Stimulated activated CD4-positive, alpha-beta T cell treated with anti-CD3 and anti-CD28 coated beads, Interleukin-1b, Interleukin-23, amount 100 ng/mL, for 1 hour (primary cell): ENCODE measurements around the gene NFASC.

Source experiments
- DNase-seq, 2 donors: peaks; one replicate each; pipeline ENCODE4 v3.0.0-alpha.2; 2020; ENCODE audit warnings: low read depth in 2 of 2

Gene NFASC

DNA sequence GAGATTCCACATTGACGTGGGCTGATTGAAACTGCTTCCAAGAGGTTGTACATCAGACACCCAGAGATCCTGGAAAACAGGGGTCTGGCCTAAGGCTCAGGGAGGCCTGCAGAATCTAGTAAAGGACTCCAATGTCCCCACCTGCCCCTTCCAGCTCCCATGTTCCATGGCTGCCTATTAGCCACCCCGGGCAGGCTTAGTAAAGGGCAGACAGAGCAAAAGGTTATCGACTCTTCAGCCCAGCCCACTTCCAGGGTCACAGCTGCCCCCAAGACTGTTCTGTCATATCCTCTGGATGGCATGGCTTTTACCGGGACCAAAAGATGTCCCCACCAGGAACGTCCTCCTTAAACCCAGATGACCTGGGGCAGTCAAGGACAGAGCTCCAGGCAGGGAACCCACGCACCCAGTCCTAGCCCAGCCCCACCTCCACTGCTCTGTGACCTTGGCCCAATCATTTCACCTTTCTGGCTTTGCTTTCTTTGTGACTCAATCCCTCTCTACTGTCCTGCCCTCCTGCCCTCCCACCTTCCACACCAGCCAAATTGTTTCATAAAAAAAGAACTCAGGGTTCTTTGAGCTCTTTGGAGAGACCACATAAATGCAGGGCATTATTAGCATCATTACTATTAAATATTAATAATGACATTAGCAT, 167.6 kb downstream of the NFASC start:
- DNase-seq = no peak

DNA sequence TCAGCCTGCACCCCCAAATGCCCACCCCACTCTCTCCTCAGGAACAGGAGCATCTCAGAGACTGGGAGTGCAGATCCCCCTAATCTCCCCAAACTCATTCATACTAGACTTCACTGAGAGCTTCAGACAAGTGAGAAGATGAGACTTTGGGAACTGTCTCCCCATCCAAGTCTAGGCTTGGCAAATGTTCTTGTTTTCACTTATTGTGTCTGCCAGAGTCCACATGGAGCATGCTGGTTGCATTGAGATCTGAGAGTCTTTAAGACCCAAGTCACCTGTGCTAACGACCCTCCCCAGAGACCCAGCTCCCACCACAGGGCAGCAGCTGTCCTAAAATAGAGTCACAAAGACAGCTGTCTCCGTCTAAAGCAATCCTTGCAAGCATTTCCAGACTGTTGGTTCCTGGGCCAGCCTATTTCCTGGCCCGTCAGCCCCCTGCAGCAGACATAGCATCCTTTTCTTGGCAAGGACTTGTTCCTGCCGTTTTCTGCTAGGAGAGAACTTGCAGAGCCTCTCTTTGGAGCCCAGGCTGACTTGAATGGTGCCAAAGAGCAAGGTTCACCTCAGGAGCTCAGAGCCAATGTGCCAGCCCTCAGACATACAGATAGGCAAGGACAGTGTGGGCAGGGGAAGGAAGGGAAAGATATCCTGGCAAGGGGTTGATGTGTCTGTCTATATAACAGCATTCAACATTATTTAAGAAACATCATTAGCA, 170.5 kb downstream of the NFASC start:
- DNase-seq = no peak

DNA sequence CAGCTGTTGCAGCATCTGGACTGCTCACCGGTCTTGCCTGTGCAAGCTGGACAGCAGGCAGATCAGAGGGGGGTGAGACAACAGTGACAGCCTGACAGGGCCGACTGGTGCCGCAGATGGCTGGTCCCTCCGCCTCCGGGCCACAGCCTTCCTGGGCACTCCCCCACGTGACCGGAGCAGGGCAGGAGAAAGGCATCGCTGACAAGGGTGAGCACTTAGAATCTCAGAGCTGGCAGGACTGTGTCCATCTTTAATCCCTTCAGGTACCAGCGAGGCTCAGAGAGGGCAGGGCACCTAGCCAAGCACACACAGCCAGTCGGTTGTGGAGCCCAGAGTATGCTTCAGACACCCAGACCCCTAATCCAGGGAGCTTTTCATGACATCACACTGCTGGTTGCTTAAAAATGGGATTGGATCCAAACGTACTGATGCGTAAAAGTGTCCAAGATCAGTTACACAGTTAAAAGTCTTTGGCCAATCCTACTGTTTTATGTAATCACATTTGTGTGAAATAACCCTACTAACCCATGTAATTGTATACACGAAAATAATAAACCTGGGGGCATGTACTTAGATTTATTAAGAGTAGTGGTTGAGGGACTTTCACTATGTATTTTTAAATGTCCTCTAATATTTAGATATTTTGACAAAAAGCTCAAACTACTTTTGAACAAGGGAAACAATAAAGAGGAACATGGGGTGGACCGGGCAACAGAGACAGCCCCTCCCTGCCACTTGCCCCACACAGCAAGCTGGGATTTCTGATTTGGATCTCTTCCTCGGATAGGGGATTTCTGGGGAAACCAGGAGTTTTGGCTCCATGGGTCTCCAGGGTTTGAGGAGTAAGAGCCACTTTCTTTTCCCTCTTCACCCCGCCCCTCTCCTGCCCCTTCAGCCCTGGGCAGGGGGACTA, 171.6 kb downstream of the NFASC start:
- no peak for DNase-seq

DNA sequence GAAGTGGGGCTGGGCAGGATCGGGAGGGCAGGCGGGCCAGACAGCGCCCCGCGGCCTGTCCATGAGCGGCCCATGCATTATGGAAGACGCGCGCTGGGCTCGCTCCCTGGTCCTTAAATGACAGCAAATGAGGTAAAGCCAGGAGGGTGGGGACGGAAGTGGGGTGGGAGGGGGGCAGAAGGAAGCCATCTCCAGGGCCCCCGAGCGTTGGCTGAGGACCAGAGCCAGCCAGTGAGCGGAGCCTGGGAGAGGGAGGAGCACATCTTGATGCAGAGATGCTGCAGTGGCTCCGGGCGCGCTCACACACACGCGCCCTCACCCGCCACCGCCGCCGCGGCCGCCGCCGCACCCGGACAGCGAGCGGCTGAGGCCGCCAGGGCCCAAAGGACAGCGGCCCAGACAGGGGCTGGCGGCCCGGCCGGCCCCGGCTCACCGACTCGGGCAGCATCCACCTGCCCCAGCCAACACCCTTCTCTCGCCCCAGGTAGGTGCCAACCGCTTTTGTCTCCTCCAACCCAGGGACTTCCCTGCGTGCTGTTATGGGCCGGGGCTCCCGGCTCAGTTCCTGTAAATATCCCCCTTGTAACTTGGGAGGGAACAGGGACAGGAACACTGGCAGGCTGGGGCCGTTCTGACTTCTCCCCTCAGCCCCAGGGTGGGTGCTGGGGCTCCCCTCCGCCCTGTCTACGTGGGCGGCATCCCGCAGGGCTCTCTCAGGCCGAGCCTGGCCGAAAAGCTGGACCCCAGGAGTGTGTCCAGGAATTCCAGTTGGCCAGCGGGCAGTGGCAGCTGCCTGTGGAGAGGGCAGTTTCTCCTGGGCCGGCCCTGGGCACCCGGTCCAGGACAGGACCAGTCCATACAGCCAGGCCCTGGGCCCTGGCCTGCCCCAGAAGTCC, 172.5 kb downstream of the NFASC start, which contains the start of gene CNTN2:
TSS of gene CNTN2 (plus strand) at position 302 of the 896 bp plus-strand sequence. CDS start 9,974 bp downstream, outside the sequence.
- DNase-seq = no peak

DNA sequence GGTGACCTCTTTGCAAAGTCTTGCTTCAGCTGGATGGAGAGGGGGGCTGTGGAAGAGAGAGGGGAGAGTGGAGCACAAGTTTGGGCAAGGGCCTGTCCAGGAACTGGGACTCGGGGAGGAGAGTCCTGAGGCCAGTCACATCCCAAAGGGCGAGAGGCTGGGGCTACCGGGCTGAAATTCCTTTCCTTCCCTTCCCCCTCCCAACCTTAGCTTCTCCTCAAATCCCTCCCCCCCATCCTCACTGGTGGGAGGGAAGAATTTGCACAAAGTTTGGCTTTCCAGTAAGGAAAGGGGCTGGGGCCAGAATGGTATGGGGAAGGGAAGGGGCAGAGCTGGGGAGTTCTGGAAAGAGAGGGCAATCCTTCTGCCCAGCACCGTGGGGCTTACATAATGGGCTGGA, 173.2 kb downstream of the NFASC start:
- no peak for DNase-seq

DNA sequence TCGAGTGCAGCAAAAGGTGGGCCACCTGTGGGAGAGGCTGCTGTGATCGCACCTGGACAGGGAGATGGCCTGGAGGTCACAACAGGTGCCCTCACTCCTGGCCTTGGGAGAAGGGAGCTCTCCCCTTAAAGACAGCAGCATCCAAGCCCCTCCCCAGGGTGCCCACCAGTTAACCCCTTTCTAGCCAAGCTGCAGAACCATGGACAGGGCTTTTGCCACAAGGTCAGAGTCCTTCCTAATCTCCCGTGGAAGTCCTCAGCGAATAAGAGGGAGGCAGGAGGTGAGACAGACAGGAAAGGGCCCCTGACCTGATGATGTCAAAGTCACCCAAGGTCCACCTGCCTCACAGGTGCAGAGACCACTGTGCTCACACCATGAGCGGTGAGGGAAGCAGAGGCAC, 174.1 kb downstream of the NFASC start:
- DNase-seq = no peak

DNA sequence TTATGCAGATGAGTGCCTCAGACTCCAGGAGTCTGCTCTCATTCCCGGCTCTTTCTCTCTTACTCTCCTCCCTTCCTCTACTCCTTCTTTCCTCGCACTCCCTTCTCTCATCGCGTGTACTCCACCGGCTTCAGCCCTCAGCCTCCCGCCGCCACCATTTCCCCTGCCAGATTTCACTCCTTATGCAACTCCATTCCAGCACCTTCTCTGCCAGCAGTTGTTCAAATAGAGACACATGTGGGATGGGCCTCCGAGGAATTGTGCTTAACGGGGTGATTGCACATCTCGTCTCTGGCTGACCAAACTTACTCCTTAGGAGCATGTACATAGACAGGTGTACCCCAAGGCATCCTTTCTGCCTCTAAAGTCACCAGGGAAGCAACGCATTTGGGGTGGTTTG, 174.5 kb downstream of the NFASC start:
- no peak for DNase-seq

DNA sequence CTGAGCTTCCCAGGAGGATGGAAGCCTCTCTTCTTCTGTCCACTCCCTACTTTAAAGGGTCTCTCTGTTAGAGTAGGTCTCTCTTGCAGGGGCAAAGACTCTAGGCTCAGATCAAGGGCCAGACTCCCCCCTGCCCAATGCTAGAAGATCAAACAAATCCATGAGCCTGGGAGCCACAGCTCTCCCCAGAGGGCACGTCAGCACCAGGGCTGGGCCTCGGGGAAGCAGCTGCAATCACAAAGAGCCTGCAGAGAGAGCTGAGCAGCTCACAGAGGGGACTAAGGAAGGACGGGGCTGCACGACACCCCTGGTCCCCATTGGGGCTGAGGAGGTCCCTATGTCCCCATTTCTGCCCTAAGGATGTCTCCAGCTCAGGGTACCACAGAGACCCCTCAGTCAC, 176.2 kb downstream of the NFASC start:
- no peak for DNase-seq

DNA sequence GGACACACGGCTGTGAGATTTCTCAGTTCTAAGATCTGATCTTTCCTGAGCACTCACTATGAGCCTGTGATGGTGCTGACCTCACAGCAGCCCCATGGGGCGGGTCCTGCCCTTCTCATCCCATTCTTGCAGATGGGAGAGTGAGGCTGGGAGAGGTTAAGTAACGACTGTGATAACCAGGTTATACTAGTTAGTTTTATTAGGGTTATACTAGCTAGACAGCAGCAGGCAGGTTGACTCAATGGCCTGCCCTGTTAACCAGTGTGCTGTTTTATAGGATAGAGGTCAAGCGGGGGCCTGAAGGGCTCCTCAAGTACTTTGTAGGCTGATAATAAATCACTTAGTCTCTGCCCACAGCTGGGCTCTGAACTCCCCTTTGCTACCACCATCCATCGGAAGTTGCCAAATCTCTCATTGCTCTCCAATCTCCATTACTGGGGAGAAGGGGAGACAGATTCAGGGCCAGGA, 177.1 kb downstream of the NFASC start:
- no peak for DNase-seq

DNA sequence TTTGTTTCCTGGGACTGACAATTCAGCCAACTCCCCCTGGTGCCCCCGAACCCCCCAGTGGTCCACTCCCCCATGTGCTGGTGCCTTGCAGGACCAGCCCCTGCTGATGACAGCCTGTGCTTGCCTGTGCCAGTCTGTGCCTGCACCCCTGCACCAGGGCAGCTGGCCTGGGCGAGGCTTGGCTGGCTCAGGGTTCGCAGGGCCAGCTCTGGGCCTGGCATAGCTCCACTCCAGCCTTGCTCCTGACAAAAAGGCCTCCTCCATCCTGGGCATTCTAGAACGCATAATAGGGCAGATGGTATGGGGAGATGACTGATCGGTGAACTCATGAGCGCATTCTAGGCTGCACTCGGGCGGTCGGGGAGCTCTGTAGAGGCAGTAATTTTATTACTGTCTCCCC, 177.7 kb downstream of the NFASC start:
- DNase-seq = no peak

DNA sequence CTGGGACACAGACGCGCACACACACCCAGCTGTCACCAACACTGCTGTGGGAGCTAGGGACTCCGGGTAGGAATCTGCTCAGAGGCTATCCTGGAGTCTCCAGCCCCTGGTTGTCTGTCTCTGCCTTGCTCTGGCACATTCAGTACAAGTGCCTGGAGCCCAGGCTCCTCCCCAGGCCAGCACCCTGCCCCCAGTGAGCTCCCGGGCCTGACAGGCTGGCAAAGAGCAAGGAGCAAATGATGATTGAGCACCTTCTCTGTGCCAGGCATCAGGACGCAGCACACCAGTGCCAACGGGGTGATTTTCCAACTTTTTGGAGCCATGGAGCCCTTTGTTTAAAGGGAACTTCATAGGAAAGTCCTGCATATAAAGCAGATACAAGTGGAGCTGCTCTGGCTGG, 178.8 kb downstream of the NFASC start:
- no peak for DNase-seq

DNA sequence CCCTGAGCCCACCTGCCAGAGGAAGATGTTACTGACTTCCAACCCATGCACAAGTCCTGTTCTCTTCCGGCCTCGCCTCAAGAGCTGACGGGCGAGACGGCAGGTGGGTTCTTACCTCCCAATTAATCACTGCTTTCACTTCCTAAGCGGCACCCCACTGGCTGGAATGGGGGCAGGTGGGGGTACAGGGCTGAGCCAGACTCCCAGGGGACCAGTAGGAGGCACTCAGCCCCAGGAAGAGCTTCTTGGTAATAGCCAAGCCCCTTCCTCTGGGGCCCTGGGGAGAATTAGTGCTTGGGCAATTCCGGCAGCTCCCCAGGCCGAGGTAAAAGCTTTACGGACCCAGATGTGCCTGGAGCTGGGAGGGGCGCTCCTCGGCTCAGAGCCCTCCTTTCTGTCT, 182.0 kb downstream of the NFASC start:
- DNase-seq = no peak

DNA sequence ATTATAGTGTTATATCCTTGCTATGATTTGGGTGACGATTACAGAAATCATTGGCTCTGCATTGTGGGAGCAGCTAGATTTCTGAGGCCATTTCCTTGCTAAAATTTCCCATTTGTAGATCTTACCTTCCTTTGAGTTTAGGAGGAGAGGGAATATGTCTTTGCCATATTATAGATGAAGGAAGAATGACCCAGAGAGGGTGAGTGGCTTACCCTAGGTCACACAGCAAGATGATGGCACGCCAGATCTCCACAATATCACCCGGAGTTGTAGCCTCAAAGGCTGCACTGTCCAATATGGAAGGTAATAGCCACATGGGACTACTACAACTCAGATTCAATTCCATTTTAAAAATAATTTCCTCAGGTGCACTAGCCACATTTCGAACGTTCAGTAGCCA, 182.6 kb downstream of the NFASC start:
- DNase-seq = no peak

DNA sequence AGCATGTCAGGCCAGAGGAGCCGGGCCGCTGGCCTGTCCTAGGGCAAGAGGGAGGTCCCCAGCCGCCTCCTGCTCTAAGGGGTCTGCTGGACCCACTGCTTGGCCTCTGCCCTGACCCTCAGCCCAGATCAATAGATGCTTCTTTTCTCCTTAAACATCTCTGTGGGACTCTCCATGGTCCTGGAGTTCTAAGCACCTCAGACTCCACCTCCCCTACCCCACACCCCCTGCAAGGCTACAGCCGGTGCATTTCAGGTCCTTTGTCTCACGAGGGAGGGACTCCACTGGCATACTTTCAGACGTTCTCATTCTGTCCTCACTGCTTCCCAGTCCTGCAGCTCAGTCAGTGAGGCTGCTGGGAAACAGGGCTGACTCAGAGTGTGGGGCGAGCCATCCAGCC, 183.4 kb downstream of the NFASC start:
- no peak for DNase-seq

DNA sequence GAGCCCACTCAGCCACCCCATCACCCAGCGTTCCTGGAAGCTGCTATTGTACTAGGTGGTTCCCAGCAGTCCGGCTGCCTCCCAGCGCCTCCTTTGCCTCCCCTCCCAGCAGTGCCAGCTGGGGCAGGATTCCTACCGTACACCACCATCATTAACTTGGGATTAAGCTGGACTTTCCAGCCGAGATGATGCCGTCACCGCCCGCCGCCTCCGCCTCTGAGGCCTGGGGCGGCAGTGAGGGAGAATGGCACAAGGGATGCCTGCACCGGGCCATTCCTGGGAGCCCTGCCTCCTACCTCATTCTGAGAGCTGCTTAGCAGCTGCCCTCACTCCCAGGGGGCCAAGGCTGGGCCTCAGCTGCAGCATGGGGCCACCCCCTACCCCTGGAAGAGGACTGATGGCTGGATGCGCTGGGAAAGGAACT, 185.5 kb downstream of the NFASC start:
- no peak for DNase-seq

DNA sequence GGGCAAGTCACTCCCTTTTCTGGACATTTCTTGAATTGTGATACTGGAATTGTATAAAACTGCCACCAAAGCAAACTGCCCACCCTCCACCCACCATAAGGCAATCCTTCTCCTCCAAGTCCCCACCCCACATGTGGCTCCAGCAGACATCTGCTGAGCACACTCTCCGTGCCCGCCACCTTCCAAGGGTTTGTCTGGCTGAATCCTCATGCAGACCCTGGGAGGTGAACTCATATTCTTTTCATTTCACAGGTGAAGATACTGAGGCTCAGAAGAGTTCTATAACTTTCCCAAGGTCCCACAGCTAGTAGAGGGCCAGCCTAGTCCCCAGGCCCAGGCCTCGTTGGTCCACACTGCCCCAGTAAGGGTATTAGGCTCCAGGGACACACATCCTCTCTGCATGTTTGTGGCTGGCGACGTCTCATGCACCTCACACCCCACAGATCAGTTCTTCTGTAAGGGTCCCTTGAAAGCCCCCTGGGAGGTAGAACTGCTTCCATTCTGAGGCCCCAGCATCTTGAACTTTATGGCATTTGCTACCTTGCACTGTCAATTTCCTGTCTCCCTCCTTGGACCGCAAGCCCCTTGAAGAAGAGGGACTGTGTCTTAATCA, 186.4 kb downstream of the NFASC start:
- no peak for DNase-seq

DNA sequence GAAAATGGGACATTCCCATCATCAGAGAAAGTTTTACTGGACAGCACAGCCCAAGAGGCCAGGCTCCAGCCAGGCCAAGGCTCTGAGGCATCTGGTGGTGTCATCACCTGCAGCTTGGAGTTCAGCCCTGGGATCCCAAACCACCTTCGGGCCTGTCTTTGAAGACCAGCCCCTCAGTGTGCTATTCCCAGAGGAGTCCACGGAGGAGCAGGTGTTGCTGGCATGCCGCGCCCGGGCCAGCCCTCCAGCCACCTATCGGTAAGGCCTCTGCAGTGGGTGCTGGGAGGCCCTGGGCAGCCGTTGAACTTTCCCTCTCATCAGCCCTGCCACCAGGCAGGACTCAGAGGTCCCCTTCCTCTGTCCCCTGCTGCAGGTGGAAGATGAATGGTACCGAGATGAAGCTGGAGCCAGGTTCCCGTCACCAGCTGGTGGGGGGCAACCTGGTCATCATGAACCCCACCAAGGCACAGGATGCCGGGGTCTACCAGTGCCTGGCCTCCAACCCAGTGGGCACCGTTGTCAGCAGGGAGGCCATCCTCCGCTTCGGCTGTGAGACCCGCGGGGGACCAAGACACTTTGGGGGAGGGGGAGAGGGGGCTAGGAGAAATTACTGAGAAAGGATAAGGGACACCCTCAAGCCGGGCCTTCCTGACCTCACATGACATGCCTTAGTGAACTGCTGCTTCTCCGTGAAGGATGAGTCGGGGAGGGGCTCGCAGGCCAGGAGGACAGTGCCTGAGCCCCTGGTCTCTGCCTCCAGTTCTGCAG, 187.3 kb downstream of the NFASC start:
- no peak for DNase-seq

DNA sequence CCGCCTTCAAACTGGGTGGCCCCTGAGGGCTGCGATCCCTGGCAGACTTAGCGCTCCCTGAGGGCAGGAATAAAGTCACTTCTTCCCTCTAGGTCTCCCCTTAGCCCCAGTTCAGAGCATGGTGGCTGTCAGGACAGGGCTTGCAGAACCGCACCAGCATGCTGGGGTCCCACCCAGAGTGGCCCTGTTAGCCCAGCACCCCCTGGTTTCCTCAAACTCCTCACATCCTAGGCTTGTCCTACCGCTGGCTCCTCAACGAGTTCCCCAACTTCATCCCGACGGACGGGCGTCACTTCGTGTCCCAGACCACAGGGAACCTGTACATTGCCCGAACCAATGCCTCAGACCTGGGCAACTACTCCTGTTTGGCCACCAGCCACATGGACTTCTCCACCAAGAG, 188.2 kb downstream of the NFASC start:
- DNase-seq = no peak

DNA sequence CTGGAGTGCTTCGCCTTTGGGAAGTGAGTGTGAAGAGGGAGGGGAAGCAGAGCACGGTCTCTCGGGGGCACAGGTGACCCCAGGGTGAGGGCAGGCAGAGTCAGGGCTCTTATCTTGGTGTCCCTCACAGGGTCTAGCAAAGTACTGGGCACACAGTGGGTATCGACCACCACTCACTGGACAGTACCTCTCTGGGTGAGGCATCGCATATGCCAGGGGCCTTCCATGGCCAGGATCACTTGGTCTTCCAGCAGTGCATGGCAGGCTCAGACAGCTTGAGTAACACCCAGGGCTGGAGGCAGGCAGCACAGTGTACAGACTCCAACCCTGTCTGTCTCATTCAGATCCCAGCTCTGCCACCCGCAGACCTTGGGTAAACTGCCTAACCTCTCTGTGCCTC, 189.0 kb downstream of the NFASC start:
- DNase-seq = no peak

DNA sequence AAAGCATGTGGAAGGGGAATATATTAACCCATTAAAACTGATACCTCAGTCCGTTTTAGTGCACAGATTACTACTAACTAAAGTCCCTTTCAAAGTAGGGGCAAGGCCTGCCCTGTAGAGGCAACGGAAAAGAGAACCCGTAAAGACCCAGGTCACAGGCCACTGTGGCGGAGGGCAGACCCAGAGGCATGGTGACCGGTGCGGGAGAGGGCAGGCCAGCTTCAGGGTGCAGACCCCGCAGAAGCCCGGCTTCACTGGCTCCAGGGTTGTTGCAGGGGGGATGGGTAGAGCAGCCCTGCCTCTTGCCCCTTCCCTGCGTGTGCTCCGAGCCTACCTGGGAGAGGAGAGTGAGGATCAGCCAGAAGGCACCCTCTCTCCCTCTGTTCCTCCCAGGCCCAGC, 190.1 kb downstream of the NFASC start:
- DNase-seq = no peak
